Thoracic aorta (tissue), 2 donors: ENCODE results near the gene TYW1B. TPM values are rescaled to one million over a fixed set of nuclear protein-coding genes. Genes with fewer than 3 reads are reported as not detected.
"Not testable (repeated sequence)": the region's sequence is repeated elsewhere in the genome, so short reads cannot be mapped to it uniquely, and the experiment has no call there.

Experiments used
- ATAC-seq: fragments of 150-250 bp; one replicate; pipeline ENCODE4 v1.8.0; 2017; ENCODE audit warnings: low read depth; ENCODE audit not compliant: insufficient number of reproducible peaks, low FRiP score
- DNase-seq: peaks from one replicate; pipeline ENCODE4 v3.0.0-alpha.2; 2020; ENCODE audit warnings: low spot score
- H3K27ac ChIP-seq, 2 donors: fragments of 200-600 bp; sonication (generic); 1 replicate in 1 of 2; 2 replicates in 1 of 2; pipeline ENCODE4 v1.5.1; 2016; ENCODE audit warnings: mild to moderate bottlenecking in 2 of 2, moderate library complexity in 2 of 2
- H3K27me3 ChIP-seq: fragments of 200-600 bp; sonication (generic); replicated peaks from 2 replicates; pipeline ENCODE4 v1.6.0; 2016; ENCODE audit warnings: mild to moderate bottlenecking; ENCODE audit not compliant: insufficient read depth
- H3K36me3 ChIP-seq: fragments of 200-600 bp; sonication (generic); one replicate; pipeline ENCODE4 v1.5.1; 2016
- H3K4me1 ChIP-seq, 2 donors: fragments of 200-600 bp; sonication (generic); 1 replicate in 1 of 2; 2 replicates in 1 of 2; pipeline versions ENCODE4 v1.5.1 to v1.6.0; 2016; ENCODE audit warnings: low read depth in 2 of 2, mild to moderate bottlenecking in 1 of 2; ENCODE audit not compliant: control insufficient read depth in 1 of 2
- H3K4me3 ChIP-seq: fragments of 200-600 bp; sonication (generic); 2 replicates; pipeline ENCODE4 v1.5.1; 2016; ENCODE audit warnings: mild to moderate bottlenecking
- H3K9me3 ChIP-seq: fragments of 200-600 bp; sonication (generic); 2 replicates; pipeline ENCODE4 v1.5.1; 2016
- CTCF ChIP-seq: fragments of 200-600 bp; sonication (generic); IDR thresholded peaks from one replicate; pipeline ENCODE4 v1.5.1; 2019; ENCODE audit warnings: antibody characterized with exemption
- total RNA-seq, 2 donors: library from RNA; depleted of rRNA; stranded (reverse); fragments of >200 nt; gene quantifications; one replicate each; pipeline versions ENCODE4 v1.1.0 to v1.2.3, GENCODE V29; 2016

TYW1B gene
- total RNA-seq, 2 donors from 2014 or later, result 1.1 to 6.8 TPM

- not testable (repeated sequence) for H3K27me3 ChIP-seq, H3K27ac ChIP-seq, H3K4me3 ChIP-seq, H3K4me1 ChIP-seq, H3K9me3 ChIP-seq, ATAC-seq, DNase-seq
- peaks cover 54% of the 10 kb centered on the region for H3K36me3 ChIP-seq
These were observed 9.3 kb upstream of the TYW1B start for GRCh38 chr7:72837291-72837690.

GRCh38 chr7:72830567-72830966 lies 2.6 kb upstream of the TYW1B start:
- Histone ChIP-seq H3K36me3 (peaks cover 32% of the 10 kb centered on the region), H3K27ac (peak overlapping the region; percentile 98 to 100), H3K4me1 (peaks cover 13 to 31% of the 10 kb centered on the region in 2 donors), H3K4me3 (peak overlapping the region; percentile 96)
- not testable (repeated sequence) for ATAC-seq, H3K9me3 ChIP-seq, DNase-seq, H3K27me3 ChIP-seq

- not testable (repeated sequence) for H3K9me3 ChIP-seq, H3K27me3 ChIP-seq
- peak; percentile 48 for ATAC-seq
- peaks cover 27% of the 10 kb centered on the region for H3K36me3 ChIP-seq
- H3K27ac ChIP-seq, result peak overlapping the region; percentile 98 to 100
- DNase-seq, result peak; percentile 21
- H3K4me1 ChIP-seq, result peaks cover 13 to 31% of the 10 kb centered on the region in 2 donors
- peak overlapping the region; percentile 96 for H3K4me3 ChIP-seq
These were observed 1.8 kb upstream of the TYW1B start for GRCh38 chr7:72829687-72830354.

- ATAC-seq, result peak; percentile 92
- Histone ChIP-seq H3K4me3 (peak overlapping the region; percentile 96), H3K4me1 (peaks cover 13 to 31% of the 10 kb centered on the region in 2 donors), H3K27ac (peak overlapping the region; percentile 98 to 100), H3K36me3 (peaks cover 21% of the 10 kb centered on the region)
- H3K27me3 ChIP-seq, H3K9me3 ChIP-seq: not testable (repeated sequence)
- peak; percentile 88 for DNase-seq
These were observed 1.3 kb upstream of the TYW1B start for GRCh38 chr7:72829291-72829686.

GRCh38 chr7:72823765-72824732 lies 4.0 kb downstream of the TYW1B start:
- not testable (repeated sequence) for H3K4me3 ChIP-seq, H3K27ac ChIP-seq, DNase-seq, H3K36me3 ChIP-seq, H3K27me3 ChIP-seq, ATAC-seq, H3K4me1 ChIP-seq, H3K9me3 ChIP-seq
- TF ChIP-seq CTCF, result peak; percentile 34

- DNase-seq, result not testable (repeated sequence)
These were observed 5.5 kb downstream of the TYW1B start for GRCh38 chr7:72822497-72822896.

GRCh38 chr7:72818663-72819361 lies 9.2 kb downstream of the TYW1B start:
- DNase-seq, ATAC-seq, H3K9me3 ChIP-seq, H3K4me3 ChIP-seq, H3K36me3 ChIP-seq, H3K27me3 ChIP-seq, H3K27ac ChIP-seq, H3K4me1 ChIP-seq: not testable (repeated sequence)

More at GRCh38 chr7:72822497-72822896, 5.5 kb downstream of the TYW1B start:
- not testable (repeated sequence) for ATAC-seq, H3K4me1 ChIP-seq, H3K9me3 ChIP-seq, H3K4me3 ChIP-seq, H3K27ac ChIP-seq, H3K36me3 ChIP-seq, H3K27me3 ChIP-seq

GRCh38 chr7:72817661-72818060 lies 10.3 kb downstream of the TYW1B start:
- not testable (repeated sequence) for DNase-seq, H3K9me3 ChIP-seq, H3K4me1 ChIP-seq, H3K27ac ChIP-seq, ATAC-seq, H3K36me3 ChIP-seq, H3K4me3 ChIP-seq, H3K27me3 ChIP-seq

- not testable (repeated sequence) for H3K27me3 ChIP-seq, DNase-seq
These were observed 11.4 kb downstream of the TYW1B start for GRCh38 chr7:72816370-72817157.

GRCh38 chr7:72810437-72810836 lies 17.6 kb downstream of the TYW1B start:
- H3K27ac ChIP-seq, H3K27me3 ChIP-seq, H3K9me3 ChIP-seq, DNase-seq, H3K4me3 ChIP-seq, ATAC-seq, H3K4me1 ChIP-seq: not testable (repeated sequence)
- peaks cover 18% of the 10 kb centered on the region for H3K36me3 ChIP-seq

More at GRCh38 chr7:72816370-72817157, 11.4 kb downstream of the TYW1B start:
- not testable (repeated sequence) for H3K27ac ChIP-seq, H3K4me3 ChIP-seq, H3K36me3 ChIP-seq, H3K9me3 ChIP-seq, ATAC-seq, H3K4me1 ChIP-seq
